Epidermal melanocyte (primary cell): ENCODE results near the gene KIFC1.
"Not testable (repeated sequence)": the region's sequence is repeated elsewhere in the genome, so short reads cannot be mapped to it uniquely, and the experiment has no call there.

ENCODE experiments used
- DNase-seq: peaks from one replicate; pipeline ENCODE4 v3.0.0; 2011; ENCODE audit warnings: low spot score; ENCODE audit not compliant: insufficient read length

KIFC1 gene

DNA sequence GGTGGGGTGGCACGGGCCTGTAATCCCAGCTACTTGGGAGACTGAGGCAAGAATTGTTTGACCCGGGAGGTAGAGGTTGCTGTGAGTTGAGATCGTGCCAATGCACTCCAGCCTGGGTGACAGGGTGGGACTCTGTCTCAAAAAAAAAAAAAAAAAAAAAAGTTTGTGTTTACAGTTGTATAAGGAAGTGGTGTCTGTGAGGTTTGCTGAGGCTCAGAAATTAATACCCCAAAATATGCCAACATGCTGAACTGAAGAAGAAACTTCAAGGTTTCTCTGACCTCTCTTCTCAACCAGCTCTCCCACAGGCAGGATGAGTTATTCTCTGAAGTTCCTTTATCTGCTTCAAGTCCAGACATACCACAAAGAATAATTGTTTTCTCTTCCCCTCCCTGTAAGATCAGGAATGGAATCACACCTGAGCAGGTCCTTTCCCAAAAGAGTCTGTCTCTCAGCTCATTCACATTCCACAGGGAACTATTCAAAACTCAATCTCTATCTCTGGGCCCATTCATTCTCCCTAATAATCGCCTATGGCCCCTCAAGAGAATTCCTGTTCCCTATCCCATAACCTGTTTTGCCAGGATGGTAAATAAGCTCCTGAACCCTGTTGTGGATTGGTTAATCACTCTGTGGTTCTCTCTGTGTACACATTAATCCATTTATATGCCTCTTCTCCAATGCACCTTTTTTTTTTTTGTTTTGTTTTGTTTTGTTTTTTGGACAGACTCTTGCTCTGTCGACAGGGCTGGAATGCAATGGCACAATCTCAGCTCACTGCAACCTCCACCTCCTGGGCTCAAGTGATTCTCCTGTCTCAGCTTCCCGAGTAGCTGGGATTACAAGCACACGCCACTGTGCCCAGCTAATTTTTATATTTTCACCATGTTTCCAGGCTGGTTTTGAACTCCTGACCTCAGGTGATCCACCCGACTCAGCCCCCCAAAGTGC lies 17.4 kb upstream of the KIFC1 start:
- DNase-seq = no peak

DNA sequence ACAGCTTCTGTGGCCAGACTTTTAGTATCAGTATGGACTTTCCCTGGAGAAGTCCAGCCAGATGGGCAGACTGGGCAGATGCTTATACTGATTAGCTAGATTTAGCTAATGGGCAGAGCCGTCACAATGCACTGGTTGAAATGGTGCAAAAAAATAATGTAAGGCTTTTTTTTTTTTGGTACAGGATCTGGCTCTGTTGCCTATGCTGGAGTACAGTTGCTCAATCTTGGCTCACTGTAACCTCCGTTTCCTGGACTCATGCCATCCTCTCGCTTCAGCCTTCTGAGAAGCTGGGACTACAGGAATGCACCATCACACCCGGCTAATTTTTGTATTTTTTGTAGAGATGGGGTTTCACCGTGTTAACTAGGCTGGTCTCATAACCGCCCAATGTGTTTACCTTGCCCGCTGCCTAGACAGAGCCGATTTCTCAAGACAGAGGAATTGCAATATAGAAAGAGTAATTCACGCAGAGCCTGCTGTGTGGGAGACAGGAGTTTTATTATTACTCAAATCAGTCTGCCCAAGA lies 16.4 kb upstream of the KIFC1 start:
- no peak for DNase-seq

DNA sequence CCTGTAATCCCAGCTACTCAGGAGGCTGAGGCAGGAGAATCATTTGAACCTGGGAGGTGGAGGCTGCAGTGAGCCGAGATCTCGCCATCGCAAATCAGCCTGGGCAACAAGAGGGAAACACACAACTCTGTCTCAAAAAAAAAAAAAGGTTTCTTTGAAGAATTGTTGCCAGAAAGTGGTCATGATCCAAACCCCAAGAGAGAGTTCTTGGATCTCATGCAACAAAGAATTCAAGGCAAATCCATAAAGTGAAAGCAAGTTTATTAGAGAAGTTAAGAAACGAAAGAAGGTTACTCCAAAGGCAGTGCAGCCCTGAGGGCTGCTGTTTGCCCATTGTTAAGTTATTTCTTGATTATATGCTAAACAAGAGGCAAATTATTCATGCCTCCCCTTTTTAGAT lies 14.5 kb upstream of the KIFC1 start:
- no peak for DNase-seq

- not testable (repeated sequence) for DNase-seq
Measured at GRCh38 chr6:33379184-33379583, 12.4 kb upstream of the KIFC1 start.

GRCh38 chr6:33380272-33380981 lies 11.2 kb upstream of the KIFC1 start:
- no peak for DNase-seq

- DNase-seq = no peak
Measured at GRCh38 chr6:33383427-33384185, 8.0 kb upstream of the KIFC1 start.

DNA sequence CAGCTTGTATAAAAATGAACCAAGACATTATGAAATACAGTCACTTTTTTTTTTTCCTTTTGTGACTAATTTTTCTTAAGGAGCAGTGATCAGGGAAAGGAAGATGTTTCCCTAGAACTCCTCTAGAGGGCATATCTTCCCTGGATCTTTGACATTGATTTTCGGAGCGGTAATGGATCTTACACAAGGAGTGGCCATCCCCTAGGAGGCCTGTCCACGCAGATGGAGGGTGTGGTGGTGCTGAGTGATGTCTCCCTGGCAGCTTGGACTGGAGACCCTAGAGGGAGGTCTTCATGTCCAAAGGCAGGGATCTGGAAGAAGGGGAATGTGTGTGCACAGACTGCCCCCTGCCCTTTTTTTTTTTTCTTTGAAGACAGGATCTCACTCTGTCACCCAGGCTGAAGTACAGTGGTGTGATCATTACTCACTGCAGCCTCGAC lies 7.0 kb upstream of the KIFC1 start:
- DNase-seq = peak; percentile 46

GRCh38 chr6:33390173-33390572 lies 1.4 kb upstream of the KIFC1 start:
- DNase-seq = no peak

DNA sequence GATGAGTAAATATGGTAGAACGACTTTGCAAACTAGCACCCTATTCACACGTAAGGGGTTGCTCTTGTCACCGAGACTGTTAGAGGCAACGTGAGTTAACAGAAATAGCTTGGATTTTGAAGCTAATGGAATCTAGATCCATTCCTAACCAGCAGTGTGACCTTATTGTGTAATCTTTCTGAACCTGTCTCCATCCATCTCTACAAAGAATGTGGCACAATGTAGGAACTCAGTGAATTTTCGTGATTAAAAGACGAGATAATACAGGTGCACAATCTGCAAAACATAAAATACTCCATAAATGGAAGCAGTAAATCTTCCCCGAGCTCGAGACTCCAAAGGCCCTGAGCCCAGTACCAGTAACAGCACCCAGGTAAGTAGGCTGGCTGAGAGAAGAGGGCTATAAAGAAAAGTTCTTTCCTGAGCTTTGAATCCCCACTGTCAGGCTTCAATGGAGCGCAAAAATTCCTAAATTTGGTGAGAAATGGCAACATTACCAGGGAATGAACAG lies 801 bp upstream of the KIFC1 start:
- no peak for DNase-seq

DNA sequence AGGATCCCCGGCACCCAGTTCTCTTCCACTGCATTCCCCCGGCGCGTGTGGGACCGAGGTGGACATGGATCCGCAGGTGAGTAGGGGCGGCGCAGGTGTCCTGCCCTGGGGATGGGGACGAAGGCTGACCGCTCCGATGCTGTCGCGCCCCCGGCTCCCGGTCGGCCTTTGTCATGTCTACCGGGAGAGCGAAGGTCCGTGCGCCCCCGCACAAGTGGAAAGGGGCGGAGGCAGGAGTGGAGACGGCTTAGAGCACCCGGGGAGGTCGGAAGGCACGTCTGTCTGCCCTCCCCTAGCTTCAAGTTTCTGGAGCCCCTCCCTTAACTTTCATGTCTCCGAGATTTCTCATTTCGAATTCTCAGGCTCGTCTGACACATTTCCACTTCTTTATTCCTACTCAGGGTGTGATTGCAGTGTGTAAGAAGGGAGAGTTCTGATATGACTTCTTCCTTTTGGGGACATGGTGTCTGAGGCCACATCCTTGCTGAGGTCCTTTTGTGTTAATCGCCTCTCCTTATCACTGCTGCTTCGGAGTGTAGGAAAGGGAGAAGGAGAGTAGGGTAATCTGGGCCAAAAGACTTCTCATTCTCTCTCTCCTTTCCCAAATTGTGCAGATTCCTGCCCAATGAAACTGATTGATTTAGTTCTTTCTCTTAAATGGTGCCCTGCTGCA lies 435 bp downstream of the KIFC1 start:
- no peak for DNase-seq

GRCh38 chr6:33392595-33392948 lies 949 bp downstream of the KIFC1 start:
- DNase-seq = no peak

GRCh38 chr6:33392979-33393378 lies 1.4 kb downstream of the KIFC1 start:
- DNase-seq = no peak

DNA sequence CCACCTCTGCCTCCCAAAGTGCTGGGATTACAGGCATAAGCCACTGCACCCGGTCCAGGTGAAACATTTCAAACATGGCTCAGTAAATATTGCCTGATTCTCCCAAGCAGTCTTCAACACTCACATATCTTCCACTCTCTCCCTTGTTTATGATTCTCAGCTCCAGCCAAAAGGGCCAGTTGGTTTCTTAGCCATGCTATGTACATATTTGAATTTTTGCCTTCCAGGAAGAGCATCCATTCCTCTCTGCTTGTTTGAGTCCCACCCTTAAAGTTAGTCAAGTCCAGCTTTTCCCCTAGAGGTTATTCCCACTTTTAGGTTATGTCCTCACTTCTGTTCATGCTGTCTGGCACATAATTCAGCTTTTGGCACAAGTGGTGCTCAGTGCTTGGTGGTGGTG lies 5.9 kb downstream of the KIFC1 start:
- DNase-seq = no peak

- not testable (repeated sequence) for DNase-seq
Measured at GRCh38 chr6:33398601-33399000, 7.0 kb downstream of the KIFC1 start.

GRCh38 chr6:33399881-33400280 lies 8.3 kb downstream of the KIFC1 start:
- DNase-seq = not testable (repeated sequence)

DNA sequence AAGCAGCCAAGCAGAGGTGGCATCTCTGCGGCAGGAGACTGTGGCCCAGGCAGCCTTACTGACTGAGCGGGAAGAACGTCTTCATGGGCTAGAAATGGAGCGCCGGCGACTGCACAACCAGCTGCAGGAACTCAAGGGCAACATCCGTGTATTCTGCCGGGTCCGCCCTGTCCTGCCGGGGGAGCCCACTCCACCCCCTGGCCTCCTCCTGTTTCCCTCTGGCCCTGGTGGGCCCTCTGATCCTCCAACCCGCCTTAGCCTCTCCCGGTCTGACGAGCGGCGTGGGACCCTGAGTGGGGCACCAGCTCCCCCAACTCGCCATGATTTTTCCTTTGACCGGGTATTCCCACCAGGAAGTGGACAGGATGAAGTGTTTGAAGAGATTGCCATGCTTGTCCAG lies 13.3 kb downstream of the KIFC1 start:
- DNase-seq = no peak

GRCh38 chr6:33405386-33405940 lies 13.8 kb downstream of the KIFC1 start:
- DNase-seq = no peak

DNA sequence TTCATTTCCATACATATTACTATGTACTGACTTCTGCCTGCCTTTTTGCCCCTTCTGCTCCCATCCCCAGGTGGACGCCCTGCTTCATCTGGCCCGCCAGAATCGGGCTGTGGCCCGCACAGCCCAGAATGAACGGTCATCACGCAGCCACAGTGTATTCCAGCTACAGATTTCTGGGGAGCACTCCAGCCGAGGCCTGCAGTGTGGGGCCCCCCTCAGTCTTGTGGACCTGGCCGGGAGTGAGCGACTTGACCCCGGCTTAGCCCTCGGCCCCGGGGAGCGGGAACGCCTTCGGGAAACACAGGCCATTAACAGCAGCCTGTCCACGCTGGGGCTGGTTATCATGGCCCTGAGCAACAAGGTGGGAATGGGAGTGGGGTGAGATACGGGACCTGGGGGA lies 14.5 kb downstream of the KIFC1 start:
- DNase-seq = no peak

DNA sequence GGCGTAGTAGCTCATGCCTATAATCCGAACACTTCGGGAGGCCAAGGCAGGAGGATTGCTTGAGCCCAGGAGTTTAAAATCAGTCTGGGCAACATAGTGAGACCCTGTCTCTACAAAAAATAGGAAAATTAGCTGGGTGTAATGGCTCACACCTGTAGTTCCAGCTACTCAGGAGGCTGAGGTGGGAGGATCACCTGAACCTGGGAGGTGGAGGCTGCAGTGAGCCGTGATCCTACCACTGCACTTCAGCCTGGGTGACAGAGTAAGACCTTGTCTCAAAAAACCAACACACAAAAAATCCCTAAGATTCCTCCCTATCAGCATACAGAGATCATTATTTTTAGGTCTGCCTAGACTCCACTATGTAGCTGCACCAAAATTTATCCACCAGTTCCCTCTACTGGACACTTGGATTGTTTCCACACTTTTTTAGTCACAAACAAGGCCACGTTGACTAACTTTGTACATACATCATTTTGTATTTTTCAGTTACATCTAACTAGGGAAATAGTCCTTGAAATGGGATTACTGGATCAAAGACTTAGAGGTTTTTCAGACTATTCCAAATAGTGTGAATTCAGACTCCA lies 15.6 kb downstream of the KIFC1 start:
- no peak for DNase-seq

DNA sequence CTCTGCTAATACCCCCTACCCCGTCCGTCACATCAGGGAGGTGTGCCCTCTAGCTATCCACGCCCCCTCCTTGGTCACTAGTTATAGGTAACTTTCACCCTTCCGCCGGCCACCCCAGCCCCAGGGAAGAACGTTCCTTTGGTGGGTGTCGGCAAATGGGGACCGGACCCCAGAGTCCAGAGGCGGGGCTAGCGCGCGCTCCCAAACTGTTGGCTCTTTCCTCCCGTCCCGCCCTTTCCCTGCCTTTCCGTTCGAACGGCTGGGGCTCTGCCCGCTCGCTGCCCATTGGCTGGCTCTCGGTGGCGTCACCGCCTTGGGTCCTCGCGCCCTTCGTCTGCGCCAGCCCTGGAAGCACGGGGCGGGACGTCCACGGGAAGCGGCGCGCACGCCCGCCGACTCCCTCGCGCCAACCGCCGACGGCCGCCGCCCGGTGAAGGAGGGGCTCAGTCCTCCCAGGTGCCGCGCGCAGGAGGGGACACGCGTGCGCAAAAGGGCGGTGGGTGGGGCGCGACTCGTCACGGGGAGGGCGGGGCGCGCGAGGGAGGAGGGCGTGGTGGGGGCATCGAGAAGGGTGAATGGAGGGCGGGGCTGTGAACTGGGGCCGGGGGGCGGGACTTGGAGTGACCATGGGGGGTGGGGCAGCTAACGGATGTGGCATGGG lies 18.6 kb downstream of the KIFC1 start:
- peak; percentile 97 for DNase-seq
